CD4-positive, alpha-beta T cell treated with Interleukin-6 for 4 hours (primary cell): Measurements from ENCODE around the gene ACSM3.
"Not testable (repeated sequence)": the region's sequence is repeated elsewhere in the genome, so short reads cannot be mapped to it uniquely, and the experiment has no call there.

Experiments
- DNase-seq: peaks from one replicate; pipeline ENCODE4 v3.0.0-alpha.2; 2020; ENCODE audit warnings: mixed read lengths

ACSM3 gene

DNA sequence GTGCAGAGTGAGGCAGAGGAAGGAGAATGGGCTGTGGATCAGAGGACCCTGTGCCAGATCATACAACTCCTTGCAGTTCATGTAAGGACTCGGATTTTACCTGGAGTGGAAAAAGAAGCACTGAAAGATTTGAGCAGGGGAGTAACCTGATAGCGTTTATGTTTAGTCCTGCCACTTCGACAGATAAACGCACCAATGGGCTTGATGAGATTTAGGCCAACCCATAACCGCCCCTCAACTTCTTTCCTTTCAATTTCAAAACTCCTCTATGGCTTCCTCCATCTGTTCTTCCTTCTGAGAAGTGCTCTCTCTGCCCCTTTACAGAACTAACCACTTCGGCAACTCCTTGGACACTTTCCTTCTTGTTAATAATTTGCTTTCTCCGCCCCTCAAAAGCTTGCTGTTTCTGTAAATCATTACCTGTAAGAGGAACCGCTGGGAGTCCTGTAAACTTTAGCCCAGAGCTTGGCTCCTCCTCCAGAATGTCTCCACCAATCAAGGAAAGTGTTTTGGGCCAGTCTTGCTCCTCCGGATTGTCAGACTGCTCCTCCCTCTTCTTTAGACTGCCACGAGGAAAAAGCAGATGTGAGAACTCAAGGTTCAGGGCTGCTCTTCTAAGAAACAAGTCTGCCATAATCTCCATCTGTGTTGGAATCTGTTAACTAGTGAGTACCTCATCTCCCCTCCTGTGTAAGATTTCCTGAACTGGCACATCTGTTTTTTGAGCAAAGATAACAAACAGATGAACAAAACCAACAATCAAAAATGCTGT, at the start of gene ACSM3:
TSS of gene ACSM3 (plus strand) at position 554 of the 772 bp plus-strand sequence. CDS start 6,021 bp downstream, outside the sequence.
- peak; percentile 70 for DNase-seq

- DNase-seq: not testable (repeated sequence)
These were observed 46.1 kb upstream of the ACSM3 start for GRCh38 chr16:20717718-20718117.

DNA sequence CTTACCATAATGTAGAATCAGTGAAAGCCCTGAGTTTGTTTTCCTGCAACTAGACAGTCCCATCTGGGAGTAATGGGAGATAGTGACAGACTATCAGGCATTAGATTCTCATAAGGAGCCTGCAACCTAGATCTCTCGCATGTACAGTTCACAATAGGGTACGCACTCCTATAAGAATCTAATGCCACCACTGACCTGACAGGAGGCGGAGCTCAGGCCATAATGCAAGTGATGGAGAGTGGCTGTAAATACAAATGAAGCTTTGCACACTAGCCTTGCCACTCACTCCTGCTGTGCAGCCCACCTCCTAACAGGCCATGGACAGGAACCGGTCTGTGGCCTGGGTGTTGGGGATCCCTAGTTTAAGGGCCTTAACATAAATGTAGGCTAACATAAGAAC, 43.6 kb upstream of the ACSM3 start:
- no peak for DNase-seq

DNA sequence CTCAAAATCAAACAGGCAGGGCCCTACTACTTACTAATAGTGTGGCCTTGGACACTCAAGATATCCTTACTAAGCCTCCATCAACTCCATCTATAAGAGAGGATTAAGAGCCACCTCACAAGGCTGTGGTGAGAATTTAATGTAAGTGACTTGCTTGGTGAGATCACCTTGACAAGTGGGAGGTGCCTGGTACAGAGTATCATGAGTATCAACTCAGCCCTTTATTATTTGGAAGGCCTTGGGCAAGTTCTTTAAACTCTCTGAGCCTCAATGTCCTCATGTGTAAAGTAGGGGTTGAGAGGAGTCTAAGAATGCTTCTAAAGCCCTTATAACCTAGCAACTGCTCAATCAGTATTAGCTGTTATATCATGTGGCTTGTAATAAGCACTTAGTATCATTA, 37.2 kb upstream of the ACSM3 start:
- no peak for DNase-seq

DNA sequence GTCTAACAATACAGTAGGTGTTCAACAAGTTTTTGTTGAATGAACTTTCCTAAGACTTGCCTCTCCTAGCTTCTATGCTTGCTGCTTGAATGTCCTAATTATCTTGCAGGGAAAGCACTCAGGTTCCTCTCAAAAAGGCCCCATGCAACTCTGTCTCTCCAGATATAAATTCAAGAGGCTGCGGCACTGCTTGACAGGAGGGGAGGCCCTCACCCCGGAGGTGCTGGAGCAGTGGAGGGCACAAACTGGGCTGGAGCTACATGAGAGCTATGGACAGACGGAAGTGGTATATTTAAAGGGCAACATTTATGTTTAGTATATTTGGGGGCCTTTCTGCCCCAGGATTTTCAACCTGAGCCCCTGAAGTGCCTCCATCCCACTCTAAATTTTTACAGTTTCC, 36.6 kb upstream of the ACSM3 start:
- DNase-seq: no peak

DNA sequence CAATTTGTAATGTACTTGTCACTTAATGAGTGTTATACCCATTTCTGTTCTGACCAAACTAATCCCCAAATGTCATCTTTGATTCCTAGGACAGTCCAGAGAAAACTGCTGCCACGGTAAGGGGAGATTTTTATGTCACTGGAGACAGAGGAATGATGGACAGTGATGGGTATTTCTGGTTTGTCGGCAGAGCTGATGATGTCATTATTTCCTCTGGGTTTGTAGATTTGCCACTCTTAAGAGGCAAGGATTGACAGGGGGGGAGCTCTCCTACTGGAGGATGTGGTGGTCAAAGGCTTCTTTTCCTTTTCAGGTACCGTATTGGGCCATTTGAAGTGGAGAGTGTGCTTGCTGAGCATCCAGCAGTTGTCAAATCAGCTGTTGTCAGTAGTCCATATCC, 34.7 kb upstream of the ACSM3 start:
- DNase-seq: no peak

DNA sequence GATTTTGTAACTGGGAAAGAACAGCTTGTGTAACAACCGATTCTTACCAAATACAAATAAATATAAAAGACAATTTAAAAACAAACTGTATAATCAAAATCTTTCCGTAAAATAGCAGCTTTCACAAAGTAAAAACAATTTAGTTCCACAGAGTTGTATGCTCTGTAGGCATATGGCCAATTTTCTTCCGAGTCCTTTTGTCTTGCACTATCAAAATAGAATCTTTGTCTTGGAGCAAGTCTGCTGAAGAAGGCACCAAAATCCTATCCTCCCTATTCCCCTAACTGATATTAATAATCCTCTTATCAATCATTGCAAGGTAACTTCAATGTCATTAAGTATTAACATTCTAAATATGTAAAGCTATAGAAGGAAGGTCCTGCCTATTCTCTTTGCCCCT, 29.8 kb upstream of the ACSM3 start:
- DNase-seq: no peak

GRCh38 chr16:20734782-20735181, 29.0 kb upstream of the ACSM3 start:
- no peak for DNase-seq

- no peak for DNase-seq
These were observed 28.3 kb upstream of the ACSM3 start for GRCh38 chr16:20735490-20735889.

DNA sequence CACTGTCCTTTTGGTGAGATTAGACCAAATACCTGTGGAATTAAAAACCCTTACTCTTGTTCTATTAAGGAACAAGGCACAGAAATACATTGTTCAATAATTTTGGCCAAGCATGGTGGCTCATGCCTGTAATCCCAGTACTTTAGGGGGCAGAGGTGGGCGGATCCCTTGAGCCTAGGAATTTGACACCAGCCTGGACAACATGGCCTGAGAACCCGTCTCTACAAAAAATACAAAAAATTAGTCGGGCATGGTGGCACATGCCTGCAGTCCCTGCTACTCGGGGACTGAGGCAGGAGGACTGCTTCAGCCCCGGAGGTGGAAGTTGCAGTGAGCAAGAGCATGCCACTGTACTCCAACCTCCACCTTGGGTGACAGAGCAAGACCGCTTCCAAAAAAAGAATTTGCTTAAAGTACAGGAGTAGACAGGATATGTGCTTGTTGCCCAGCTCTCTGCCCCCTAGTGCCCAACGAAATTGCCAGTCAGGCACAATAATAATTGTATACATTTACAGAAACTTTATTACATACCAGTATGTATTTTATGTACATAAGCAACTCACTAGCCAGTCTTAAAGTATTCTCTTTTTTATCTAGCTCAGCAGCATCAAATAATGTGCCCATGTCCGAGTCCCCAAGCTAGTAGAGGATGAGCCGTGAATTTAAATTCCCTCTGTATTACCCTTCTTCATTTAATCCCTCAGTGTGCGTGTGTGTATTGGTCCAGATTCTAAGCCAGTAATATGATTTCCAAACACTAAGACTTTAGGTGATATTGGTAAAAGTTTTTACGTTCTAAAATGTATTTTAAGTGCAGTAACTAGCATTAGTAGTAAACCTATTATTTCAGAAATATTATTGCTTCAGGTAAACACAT, 23.6 kb upstream of the ACSM3 start:
- peak; percentile 22 for DNase-seq

- DNase-seq: peak; percentile 94
These were observed 22.8 kb upstream of the ACSM3 start for GRCh38 chr16:20740901-20741521.

- DNase-seq: peak; percentile 98
These were observed 22.1 kb upstream of the ACSM3 start, which contains the start of gene THUMPD1 for GRCh38 chr16:20741554-20742285. THUMPD1 (minus strand) TSS chr16:20741818; CDS start chr16:20741739, 79 bp downstream.

DNA sequence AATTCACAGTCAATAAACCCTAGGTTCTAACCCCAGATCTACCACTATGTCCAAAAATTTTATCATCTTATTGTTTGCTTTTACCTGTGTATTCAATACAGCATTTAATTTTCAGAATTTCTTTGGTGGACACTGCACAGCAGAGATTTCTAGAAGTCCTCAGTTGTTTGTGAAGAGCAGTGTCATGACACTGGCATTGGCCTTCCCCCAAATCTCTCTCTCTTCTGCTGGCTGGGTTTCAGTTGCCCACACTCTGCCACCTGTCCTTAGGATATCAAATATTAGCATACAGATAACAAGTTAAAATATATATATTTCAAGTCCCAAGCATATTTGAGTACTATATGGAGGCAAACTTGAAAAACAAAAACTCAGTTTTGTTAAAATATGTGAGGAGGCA, 20.2 kb upstream of the ACSM3 start:
- DNase-seq: no peak

- DNase-seq: no peak
These were observed 18.8 kb upstream of the ACSM3 start for GRCh38 chr16:20744922-20745440.

- no peak for DNase-seq
These were observed 17.4 kb upstream of the ACSM3 start for GRCh38 chr16:20746461-20746860.

DNA sequence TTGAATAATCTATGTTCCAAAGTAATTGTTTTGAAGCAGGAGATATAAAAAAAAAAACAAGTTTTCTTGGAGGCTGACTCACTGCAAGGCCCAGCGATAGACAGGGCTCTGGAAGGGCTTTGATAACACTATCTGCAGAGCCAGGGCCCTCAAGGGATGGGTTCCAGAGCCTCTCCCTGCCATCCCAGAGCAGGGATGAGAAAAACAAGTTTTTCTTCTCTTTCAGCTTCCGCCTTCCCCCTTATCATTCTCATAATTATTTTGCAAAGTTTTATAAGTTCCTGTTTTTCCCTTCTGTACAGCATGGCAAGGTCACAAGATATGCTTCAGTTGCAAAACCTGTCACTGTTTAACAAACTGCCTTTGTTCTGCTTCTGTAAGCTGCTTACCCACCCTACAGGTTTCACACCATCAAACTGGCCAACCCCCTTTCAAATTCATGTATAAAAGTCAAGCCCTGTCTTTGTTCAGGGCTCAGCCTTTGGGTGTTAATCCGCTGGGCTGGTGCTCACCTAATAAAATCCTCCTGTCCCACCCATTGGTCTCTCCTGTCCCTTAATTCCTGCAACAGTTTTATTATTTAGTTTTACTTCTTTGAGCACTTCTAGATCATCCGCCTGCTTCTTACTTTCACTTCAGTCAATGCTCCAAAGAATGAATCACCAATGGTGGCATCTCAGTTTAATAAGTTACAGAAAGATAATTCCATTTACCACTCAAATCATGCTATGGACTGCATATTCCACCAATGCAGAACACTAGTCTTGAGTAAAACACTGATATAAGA, 16.6 kb upstream of the ACSM3 start:
- no peak for DNase-seq

GRCh38 chr16:20749474-20749873, 14.3 kb upstream of the ACSM3 start:
- DNase-seq: no peak

DNA sequence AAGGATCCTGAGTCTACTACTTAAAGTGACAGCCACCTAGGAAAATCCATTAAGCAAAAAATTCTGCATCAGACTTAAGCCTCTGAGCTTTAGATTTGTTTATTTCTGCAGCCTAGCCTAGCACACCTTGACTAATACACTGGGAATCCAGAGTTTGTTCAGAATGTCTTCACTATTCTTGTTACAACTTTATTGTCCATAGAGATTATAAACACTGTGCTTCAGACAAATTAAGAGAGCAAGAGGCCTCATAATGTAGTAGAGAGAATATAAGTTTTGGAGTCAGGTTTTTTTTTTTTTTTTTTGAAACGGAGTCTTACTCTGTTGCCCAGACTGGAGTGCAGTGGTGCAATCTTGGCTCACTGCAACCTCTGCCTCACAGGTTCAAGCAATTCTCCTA, 13.3 kb upstream of the ACSM3 start:
- DNase-seq: no peak

GRCh38 chr16:20753727-20754126, 10.1 kb upstream of the ACSM3 start:
- no peak for DNase-seq

GRCh38 chr16:20755238-20755637, 8.6 kb upstream of the ACSM3 start:
- DNase-seq: no peak

DNA sequence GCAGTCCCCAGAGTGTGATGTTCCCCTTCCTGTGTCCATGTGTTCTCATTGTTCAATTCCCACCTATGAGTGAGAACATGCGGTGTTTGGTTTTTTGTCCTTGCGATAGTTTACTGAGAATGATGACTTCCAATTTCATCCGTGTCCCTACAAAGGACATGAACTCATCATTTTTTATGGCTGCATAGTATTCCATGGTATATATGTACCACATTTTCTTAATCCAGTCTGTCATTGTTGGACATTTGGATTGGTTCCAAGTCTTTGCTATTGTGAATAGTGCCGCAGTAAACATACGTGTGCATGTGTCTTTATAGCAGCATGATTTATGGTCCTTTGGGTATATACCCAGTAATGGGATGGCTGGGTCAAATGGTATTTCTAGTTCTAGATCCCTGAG, 8.0 kb upstream of the ACSM3 start:
- not testable (repeated sequence) for DNase-seq

DNA sequence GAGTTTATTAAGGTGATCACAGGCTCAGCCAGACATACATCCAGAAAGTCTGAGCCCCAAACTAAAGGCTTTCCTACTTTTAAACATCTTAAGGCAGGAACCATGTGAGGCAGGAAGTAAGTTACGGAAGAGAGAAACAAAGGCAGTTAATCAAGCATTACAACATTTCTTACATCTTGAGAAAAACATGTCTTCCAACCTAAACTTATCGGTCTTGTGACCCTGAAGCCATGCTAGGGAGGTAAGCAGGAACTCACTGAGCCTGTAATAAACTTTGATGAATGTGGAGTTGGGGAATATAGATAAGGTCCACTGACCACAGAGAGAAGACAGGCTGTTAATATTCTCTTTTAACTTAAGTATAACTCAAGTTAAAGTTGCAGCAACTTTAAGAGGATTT, 3.5 kb upstream of the ACSM3 start:
- no peak for DNase-seq
